ENCODE results near the gene KCNAB1.

Gene KCNAB1

DNA sequence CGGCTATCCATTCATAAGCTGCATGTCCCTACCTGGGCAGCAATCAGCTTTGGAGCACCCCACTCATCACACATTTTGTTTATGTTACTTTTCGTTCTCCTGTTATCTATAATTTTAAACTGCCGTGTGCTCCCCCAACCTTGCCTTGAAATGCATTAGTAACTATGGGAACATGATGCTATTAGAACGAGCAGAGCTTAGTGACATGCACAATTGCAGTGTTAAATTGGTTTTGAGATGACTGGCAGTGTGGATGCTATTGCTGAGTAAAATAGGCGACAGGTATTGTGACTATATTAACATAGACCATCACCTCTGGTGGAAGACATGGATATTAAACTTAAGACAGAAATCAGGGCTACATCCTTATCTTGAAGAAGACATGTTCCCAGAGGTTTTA lies 191.6 kb downstream of the KCNAB1 start:
- POLR2A ChIA-PET: no interaction called here
- DNase-seq (ENCODE audit: extremely low spot score): no peak
- CTCF ChIA-PET: no interaction called here
- no peak for TF ChIP-seq HDGF (IDR thresholded peaks at IDR 0.05; ENCODE audit: borderline replicate concordance)
- TF ChIP-seq, protein P1, sequence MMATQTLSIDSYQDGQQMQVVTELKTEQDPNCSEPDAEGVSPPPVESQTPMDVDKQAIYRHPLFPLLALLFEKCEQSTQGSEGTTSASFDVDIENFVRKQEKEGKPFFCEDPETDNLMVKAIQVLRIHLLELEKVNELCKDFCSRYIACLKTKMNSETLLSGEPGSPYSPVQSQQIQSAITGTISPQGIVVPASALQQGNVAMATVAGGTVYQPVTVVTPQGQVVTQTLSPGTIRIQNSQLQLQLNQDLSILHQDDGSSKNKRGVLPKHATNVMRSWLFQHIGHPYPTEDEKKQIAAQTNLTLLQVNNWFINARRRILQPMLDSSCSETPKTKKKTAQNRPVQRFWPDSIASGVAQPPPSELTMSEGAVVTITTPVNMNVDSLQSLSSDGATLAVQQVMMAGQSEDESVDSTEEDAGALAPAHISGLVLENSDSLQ (IDR thresholded peaks at IDR 0.05): no peak
- no peak for TF ChIP-seq SP1 (IDR thresholded peaks at IDR 0.05)
- TF ChIP-seq NFRKB (IDR thresholded peaks at IDR 0.05): no peak
- no peak for TF ChIP-seq FOXK2 (IDR thresholded peaks at IDR 0.05)
- no peak for TF ChIP-seq FOXA1 (IDR thresholded peaks at IDR 0.05)
- no peak for TF ChIP-seq ELF4 (IDR thresholded peaks at IDR 0.05)
- no peak for TF ChIP-seq BHLHE40 (IDR thresholded peaks at IDR 0.05; ENCODE audit: borderline replicate concordance)
- TF ChIP-seq L3MBTL2 (conservative IDR thresholded peaks at IDR 0.05): no peak
- TF ChIP-seq ARNT (IDR thresholded peaks at IDR 0.05): no peak
- no peak for TF ChIP-seq FOXM1 (IDR thresholded peaks at IDR 0.05; ENCODE audit: borderline replicate concordance)
- TF ChIP-seq TARDBP (IDR thresholded peaks at IDR 0.05): no peak
- TF ChIP-seq ZNF384 (IDR thresholded peaks at IDR 0.05): no peak
- TF ChIP-seq LEF1 (IDR thresholded peaks at IDR 0.05; ENCODE audit: borderline replicate concordance): no peak

DNA sequence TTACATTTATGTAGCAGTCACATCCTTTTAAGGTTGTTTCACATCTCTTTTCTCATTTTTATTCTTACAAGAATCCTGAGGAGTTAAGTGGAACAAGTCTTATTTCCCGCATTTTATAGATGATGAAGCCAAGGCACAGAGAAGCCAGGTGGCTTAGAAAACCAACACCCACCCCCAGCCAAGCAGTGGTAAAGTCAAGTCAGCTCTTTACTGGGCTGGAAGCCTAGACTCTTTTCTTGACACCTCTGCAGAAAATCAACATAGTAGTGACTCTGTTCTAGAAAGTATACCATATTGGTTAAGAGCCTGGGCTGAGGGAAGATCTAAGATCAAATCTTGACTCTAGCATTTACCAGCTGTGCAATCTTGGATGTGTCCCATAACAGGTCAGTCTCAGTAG lies 195.7 kb downstream of the KCNAB1 start:
- ChIA-PET CTCF (interaction anchor here (1.0 kb wide), 1 partner anchor 14 kb away, joined by 3 read pairs; no protein-coding TSS in a partner anchor), POLR2A (no interaction called here)
- no peak for DNase-seq (ENCODE audit: extremely low spot score)
- TF ChIP-seq SP1 (IDR thresholded peaks at IDR 0.05): no peak
- TF ChIP-seq ARNT (IDR thresholded peaks at IDR 0.05): no peak
- TF ChIP-seq BHLHE40 (IDR thresholded peaks at IDR 0.05; ENCODE audit: borderline replicate concordance): no peak
- TF ChIP-seq, protein P1 (IDR thresholded peaks at IDR 0.05): no peak
- TF ChIP-seq LEF1 (IDR thresholded peaks at IDR 0.05; ENCODE audit: borderline replicate concordance): no peak
- TF ChIP-seq ELF4 (IDR thresholded peaks at IDR 0.05): no peak
- TF ChIP-seq TARDBP (IDR thresholded peaks at IDR 0.05): no peak
- no peak for TF ChIP-seq FOXM1 (IDR thresholded peaks at IDR 0.05; ENCODE audit: borderline replicate concordance)
- no peak for TF ChIP-seq SUZ12 (IDR thresholded peaks at IDR 0.05)

DNA sequence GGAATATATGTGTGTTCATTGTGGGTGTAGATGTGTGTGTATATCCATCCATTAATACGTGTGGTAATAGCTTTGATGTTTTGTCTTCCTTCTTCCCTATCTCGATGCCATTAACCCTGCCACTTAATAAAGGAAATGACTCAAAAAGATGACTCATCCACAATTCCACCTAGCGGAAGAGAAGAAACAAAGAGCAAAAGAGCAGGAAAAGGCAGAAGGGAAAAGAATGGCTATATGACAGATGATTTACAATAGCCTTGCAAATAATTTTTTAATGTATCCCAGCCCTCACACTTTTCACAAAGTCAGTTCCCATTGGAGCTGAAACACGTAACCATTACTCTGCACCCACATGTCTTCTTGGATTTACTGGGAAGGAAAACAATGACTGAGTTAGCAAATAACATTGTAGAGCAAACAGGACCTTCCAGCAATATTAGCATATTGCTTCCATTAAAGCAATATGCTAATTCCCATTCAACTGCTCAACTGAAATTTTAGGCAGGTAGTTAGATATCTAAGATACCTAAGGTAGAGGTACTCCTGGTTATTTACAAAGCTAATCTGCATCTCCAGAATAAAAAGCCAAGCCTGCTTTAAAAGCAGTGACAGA lies 197.2 kb downstream of the KCNAB1 start:
- no peak for TF ChIP-seq TARDBP (IDR thresholded peaks at IDR 0.05)
- TF ChIP-seq FOXM1 (IDR thresholded peaks at IDR 0.05; ENCODE audit: borderline replicate concordance): no peak
- TF ChIP-seq SP1 (IDR thresholded peaks at IDR 0.05): no peak
- TF ChIP-seq HDGF (IDR thresholded peaks at IDR 0.05; ENCODE audit: borderline replicate concordance): no peak
- no peak for TF ChIP-seq L3MBTL2 (conservative IDR thresholded peaks at IDR 0.05)
- TF ChIP-seq FOXA1 (IDR thresholded peaks at IDR 0.05): no peak
- no peak for TF ChIP-seq BHLHE40 (IDR thresholded peaks at IDR 0.05; ENCODE audit: borderline replicate concordance)
- no peak for TF ChIP-seq LEF1 (IDR thresholded peaks at IDR 0.05; ENCODE audit: borderline replicate concordance)
- ChIA-PET CTCF (no interaction called here), POLR2A (no interaction called here)
- DNase-seq (ENCODE audit: extremely low spot score): no peak

DNA sequence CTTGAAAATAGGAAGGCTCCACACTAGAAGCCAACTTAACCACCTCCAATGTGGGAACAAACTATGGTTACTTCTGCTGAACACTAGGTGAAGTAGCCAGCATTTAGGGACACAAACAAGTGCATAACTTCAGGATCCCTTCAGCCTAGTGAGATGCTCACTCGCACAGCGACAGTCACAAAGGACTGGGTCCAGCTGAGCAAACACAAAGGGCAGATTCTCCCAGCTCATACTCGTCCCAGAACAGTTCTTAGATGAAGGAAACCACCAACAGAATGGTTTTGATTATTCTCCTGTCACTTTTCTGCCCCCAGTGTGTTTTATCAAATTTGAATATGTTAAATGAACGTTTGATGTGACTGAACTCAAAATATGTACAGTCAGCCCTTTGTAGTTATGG lies 201.6 kb downstream of the KCNAB1 start:
- no peak for DNase-seq (ENCODE audit: extremely low spot score)
- CTCF ChIA-PET: no interaction called here
- POLR2A ChIA-PET: no interaction called here
- TF ChIP-seq TARDBP (IDR thresholded peaks at IDR 0.05) (no peak), FOXA1 (IDR thresholded peaks at IDR 0.05) (no peak), ELF4 (IDR thresholded peaks at IDR 0.05) (no peak), SP1 (IDR thresholded peaks at IDR 0.05) (no peak), ARNT (IDR thresholded peaks at IDR 0.05) (no peak), CTBP1 (IDR thresholded peaks at IDR 0.05; ENCODE audit: borderline replicate concordance) (no peak), FOXM1 (IDR thresholded peaks at IDR 0.05; ENCODE audit: borderline replicate concordance) (no peak), ZNF384 (IDR thresholded peaks at IDR 0.05) (no peak), L3MBTL2 (conservative IDR thresholded peaks at IDR 0.05) (no peak), LEF1 (IDR thresholded peaks at IDR 0.05; ENCODE audit: borderline replicate concordance) (no peak), BHLHE40 (IDR thresholded peaks at IDR 0.05; ENCODE audit: borderline replicate concordance) (no peak), HDGF (IDR thresholded peaks at IDR 0.05; ENCODE audit: borderline replicate concordance) (no peak), SUZ12 (IDR thresholded peaks at IDR 0.05) (no peak), FOXK2 (IDR thresholded peaks at IDR 0.05) (no peak), NFRKB (IDR thresholded peaks at IDR 0.05) (no peak)
- TF ChIP-seq, protein P1 (IDR thresholded peaks at IDR 0.05): no peak

DNA sequence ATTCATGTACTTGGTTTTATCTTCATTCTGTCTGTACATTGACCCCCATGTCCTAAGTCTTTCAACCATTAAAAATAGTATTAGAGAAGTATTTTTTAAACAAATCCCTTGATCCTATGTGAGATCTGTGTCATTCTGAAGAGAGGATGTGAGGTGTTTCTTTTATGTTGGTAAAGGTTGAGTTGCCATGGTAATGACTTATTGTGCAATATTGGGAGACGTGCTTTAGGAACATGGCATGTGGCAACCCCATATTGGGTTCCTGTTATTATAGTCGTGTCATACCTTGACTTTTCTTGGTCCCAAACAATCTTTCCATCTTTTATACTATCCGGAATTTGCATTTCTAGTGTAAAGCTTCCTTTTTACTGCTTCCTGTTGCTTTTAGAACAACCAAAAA lies 203.1 kb downstream of the KCNAB1 start:
- ChIA-PET POLR2A (no interaction called here), CTCF (no interaction called here)
- no peak for DNase-seq (ENCODE audit: extremely low spot score)
- no peak for TF ChIP-seq FOXM1 (IDR thresholded peaks at IDR 0.05; ENCODE audit: borderline replicate concordance)
- TF ChIP-seq, protein P1 (IDR thresholded peaks at IDR 0.05): no peak

DNA sequence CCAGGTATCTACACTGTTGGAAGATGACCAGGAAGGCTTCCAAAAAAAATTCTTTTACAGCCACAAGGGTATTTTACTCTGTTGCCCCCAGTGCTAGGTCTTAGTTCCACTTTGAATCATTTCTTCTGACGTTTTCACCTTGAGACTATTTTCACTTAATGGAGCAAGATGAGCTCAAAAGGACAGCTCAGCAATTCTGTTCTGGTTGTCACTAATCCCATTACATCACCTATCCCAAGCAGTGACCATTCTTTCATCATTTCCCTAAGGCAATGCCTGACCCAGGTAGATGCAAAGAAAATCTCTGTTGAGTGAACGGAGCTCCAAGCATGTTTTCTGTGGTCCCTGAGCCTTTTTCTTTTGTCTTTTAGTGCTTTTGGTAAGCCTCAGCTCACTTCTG lies 210.0 kb downstream of the KCNAB1 start:
- no peak for DNase-seq (ENCODE audit: extremely low spot score)
- ChIA-PET CTCF (interaction anchor here (1.6 kb wide), 1 partner anchor 14 kb away, joined by 3 read pairs; no protein-coding TSS in a partner anchor), POLR2A (no interaction called here)
- TF ChIP-seq SP1 (IDR thresholded peaks at IDR 0.05) (no peak), L3MBTL2 (conservative IDR thresholded peaks at IDR 0.05) (no peak), ZNF384 (IDR thresholded peaks at IDR 0.05) (no peak), ELF4 (IDR thresholded peaks at IDR 0.05) (no peak), HDGF (IDR thresholded peaks at IDR 0.05; ENCODE audit: borderline replicate concordance) (no peak), FOXA1 (IDR thresholded peaks at IDR 0.05) (no peak)
- TF ChIP-seq, protein P1 (IDR thresholded peaks at IDR 0.05): no peak

All from HEK293T (cell line).